ENCODE results near the gene PHRF1. TPM values are rescaled to one million over a fixed set of nuclear protein-coding genes. Genes with fewer than 3 reads are reported as not detected.
A peak's percentile ranks its signal among the peaks of the same experiment; 100 is the strongest.

PHRF1 gene
- total and polyA plus RNA-seq, 4 donors: 2.4 to 25.2 (median 18.8) TPM

- no peak for DNase-seq (ENCODE audit: low spot score)
- H3K4me1 ChIP-seq (ENCODE audit: control insufficient read depth in 4 of 4, insufficient read depth in 4 of 4, low read length in 3 of 4): peaks cover 20 to 85% (median 60%) of the 10 kb centered on the region in 4 donors
These were observed 35.0 kb downstream of the PHRF1 start for GRCh38 chr11:611001-611996.

More at GRCh38 chr11:611001-611996, 35.0 kb downstream of the PHRF1 start:
- H3K9ac ChIP-seq (ENCODE audit: low read depth in 1 of 2, low read length in 2 of 2): no peak overlapping the region
- no peaks in the 10 kb centered on the region for H3K9me3 ChIP-seq (ENCODE audit: control insufficient read depth in 4 of 4, low read length in 3 of 4)
- H3K27me3 ChIP-seq (ENCODE audit: control insufficient read depth in 4 of 4, insufficient read depth in 4 of 4, low read length in 3 of 4): no peaks in the 10 kb centered on the region
- H3K36me3 ChIP-seq (ENCODE audit: control insufficient read depth in 4 of 4, insufficient read depth in 3 of 4, low read depth in 1 of 4, low read length in 3 of 4): peaks cover 12 to 45% (median 26%) of the 10 kb centered on the region in 4 donors
- H3K27ac ChIP-seq (ENCODE audit: low read depth in 1 of 2, low read length in 2 of 2): peak overlapping the region; percentile 26 to 73
- no peak overlapping the region for H3K4me3 ChIP-seq (ENCODE audit: low read depth in 1 of 3, low read length in 3 of 3)
- WGBS: 51% methylated on average over 49 of the region's 49 CpGs
- TF ChIP-seq TAF1 (conservative IDR thresholded peaks at IDR 0.05) (no peak), SP1 (IDR thresholded peaks at IDR 0.05) (peak; percentile 82), REST (IDR thresholded peaks at IDR 0.05) (no peak), CTCF (IDR thresholded peaks at IDR 0.05; ENCODE audit: low read depth, low read length, missing input control) (no peak), NR2F2 (IDR thresholded peaks at IDR 0.05) (peak; percentile 83), EGR1 (IDR thresholded peaks at IDR 0.05; ENCODE audit: low read depth in 2 of 2) (peak in 1 of 2 donors; percentile 44), HNF4G (IDR thresholded peaks at IDR 0.05) (peak; percentile 32), RXRA (IDR thresholded peaks at IDR 0.05) (peak; percentile 96 to 99), GABPA (IDR thresholded peaks at IDR 0.05 in 1 of 2, conservative IDR thresholded peaks at IDR 0.05 in 1 of 2) (no peak), FOXA1 (IDR thresholded peaks at IDR 0.05) (no peak), HNF4A (conservative IDR thresholded peaks at IDR 0.05) (peak; percentile 83 to 88), RAD21 (IDR thresholded peaks at IDR 0.05) (no peak)
